Vagina (tissue), 2 donors: Measurements from ENCODE around the gene GANAB.

Experiments used
- POLR2AphosphoS5 ChIP-seq, 2 donors: sonication (generic); formaldehyde crosslinking; IDR thresholded peaks; one replicate each; pipeline ENCODE4 v1.9.0; 2017; ENCODE audit warnings: antibody characterized with exemption in 2 of 2, mild to moderate bottlenecking in 2 of 2, low read depth in 1 of 2; ENCODE audit not compliant: insufficient read depth in 1 of 2
- TF ChIP-seq, protein P1 (sequence below), 3 experiments: fragments of 450-650 bp in 2 of 3; fragments of 200-600 bp in 1 of 3; sonication (generic) in 1 of 3; IDR thresholded peaks; one replicate each; pipeline ENCODE4 v1.5.1; 2017 to 2019; ENCODE audit warnings: antibody characterized with exemption in 3 of 3, mild to moderate bottlenecking in 2 of 3, moderate library complexity in 2 of 3

- no peak for TF ChIP-seq POLR2AphosphoS5 (IDR thresholded peaks at IDR 0.05; ENCODE audit: insufficient read depth in 1 of 2, low read depth in 1 of 2)
- TF ChIP-seq, protein P1, sequence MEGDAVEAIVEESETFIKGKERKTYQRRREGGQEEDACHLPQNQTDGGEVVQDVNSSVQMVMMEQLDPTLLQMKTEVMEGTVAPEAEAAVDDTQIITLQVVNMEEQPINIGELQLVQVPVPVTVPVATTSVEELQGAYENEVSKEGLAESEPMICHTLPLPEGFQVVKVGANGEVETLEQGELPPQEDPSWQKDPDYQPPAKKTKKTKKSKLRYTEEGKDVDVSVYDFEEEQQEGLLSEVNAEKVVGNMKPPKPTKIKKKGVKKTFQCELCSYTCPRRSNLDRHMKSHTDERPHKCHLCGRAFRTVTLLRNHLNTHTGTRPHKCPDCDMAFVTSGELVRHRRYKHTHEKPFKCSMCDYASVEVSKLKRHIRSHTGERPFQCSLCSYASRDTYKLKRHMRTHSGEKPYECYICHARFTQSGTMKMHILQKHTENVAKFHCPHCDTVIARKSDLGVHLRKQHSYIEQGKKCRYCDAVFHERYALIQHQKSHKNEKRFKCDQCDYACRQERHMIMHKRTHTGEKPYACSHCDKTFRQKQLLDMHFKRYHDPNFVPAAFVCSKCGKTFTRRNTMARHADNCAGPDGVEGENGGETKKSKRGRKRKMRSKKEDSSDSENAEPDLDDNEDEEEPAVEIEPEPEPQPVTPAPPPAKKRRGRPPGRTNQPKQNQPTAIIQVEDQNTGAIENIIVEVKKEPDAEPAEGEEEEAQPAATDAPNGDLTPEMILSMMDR (IDR thresholded peaks at IDR 0.05), result no peak
Observed at GRCh38 chr11:62592146-62592815, 54.1 kb downstream of the GANAB start.
